NCI-H1092 (cell line): ENCODE measurements around the gene PRDX2.

Experiments used
- DNase-seq: peaks from one replicate; lab custom pipeline; 2025; lab: John Stamatoyannopoulos, UW

Gene PRDX2

DNA sequence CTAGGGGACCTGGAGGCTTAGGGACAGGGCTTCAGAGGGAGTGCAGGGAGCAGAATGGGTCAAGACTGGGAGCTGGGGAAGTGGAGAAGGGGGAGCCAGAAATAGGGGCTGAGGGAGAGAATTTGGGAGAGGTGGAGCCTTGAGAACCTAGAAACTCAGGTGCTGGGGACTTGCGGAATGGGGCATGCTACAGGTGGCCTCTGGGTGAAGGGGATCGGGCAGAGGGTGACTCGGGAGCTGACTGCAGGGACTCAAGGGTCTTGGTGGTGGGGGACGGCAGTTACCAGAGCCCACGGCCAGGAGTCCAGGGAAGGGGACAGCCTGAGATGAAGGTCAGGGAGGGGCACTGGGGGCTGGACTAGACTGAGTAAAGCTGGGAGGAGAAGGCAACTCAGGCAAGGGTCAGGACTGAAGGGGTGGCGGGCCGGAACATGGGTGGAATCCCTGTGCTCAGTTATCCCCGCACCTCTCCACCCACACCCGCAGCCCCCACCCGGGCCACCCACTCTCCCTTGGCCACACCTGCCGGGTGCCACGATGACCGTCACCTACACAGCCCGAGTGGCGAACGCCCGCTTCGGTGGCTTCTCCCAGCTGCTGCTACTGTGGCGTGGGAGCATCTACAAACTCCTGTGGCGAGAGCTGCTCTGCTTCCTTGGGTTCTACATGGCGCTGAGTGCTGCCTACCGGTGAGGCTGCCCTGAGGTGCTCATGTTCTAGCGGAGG lies 49.4 kb downstream of the PRDX2 start:
- DNase-seq = no peak

GRCh38 chr19:12751635-12752034 lies 50.0 kb downstream of the PRDX2 start, which contains the start of gene BEST2:
BEST2 (plus strand) TSS chr19:12751791; CDS start chr19:12752593, 802 bp downstream.
- DNase-seq = no peak

DNA sequence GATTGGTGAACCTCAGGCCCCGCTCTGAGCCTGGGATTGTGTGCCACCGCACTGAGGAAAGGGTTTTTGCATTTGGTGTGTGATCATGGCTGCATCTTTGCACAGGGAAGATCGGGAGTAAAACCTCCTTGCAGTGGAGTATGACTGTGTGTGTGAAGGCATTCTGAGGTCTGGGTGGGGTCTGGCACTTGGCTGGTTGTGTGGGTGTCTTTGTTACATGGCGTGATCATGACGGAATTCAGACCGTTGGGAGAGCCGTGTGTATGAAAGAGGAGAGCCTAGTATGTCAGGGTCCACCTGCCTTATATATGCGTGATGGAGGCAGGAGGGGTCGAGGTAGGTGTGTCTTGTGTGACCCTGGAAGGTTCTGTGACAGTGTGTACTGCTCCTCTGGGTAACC lies 50.7 kb downstream of the PRDX2 start:
- DNase-seq = no peak

DNA sequence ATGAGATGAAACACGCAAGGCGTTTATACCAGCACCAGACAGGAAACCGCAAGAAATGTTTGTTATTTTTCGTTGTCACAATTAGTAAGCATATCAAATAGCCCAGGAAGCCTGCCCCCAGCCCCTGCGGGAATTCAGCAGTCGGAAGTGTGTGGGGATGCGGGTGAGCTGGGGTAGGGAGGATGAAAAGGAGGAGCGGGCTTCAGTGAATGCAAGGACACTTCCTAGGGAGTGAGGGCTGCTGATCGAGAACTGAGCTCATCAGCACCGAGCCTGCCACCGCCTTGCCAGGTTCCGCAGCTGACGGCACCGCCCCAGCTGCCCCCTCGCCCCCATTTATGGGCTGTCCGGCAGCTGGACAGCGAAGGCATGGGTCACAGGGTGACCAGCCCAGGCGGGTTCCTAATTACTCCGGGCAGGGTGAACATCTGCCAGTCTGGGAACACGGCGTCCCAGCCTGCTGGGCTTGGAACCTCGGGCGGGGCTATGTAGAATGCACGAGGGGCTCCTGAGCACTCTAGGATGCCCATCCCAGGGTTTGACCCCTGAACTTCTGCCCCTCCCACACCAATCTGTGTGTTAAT lies 51.6 kb downstream of the PRDX2 start:
- DNase-seq = no peak

- no peak for DNase-seq
Observed at GRCh38 chr19:12748489-12748888, 53.1 kb downstream of the PRDX2 start.
